ENCODE measurements around the gene DDX23. TPM values are rescaled to one million over a fixed set of nuclear protein-coding genes. Genes with fewer than 3 reads are reported as not detected.

The DDX23 gene
- total RNA-seq, 1 experiment from 2014 or later = 98.1 TPM

DNA sequence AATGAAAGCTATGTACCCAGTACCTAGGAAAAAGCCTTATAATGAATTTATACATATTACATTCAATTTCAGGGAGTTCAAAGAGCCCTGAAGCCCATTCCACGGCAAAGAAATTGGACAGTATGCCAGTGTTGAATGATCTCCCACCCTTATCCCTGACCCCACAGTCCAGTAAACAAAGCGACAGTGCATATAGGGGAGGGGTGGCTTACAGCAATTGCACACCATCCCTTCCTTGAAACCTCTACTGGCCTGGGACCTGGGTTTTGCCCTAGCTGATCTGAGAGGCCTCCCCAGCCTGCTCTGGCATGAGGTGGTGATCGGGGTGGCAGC, 31.0 kb upstream of the DDX23 start:
- no peaks in the 10 kb centered on the region for H4K20me1 ChIP-seq (ENCODE audit: control insufficient read depth, insufficient read depth, insufficient read length)
- no peak for TF ChIP-seq CTCF (conservative IDR thresholded peaks at IDR 0.05)
- no peak overlapping the region for H4K8ac ChIP-seq (replicated peaks; ENCODE audit: insufficient read length, low read depth, low read length)
- peaks cover 4% of the 10 kb centered on the region; the same call in 1 of the 2 replicates for H3K4me1 ChIP-seq (ENCODE audit: insufficient read depth, low read length)
- H3K27me3 ChIP-seq (ENCODE audit: insufficient read depth, low read length) = no peaks in the 10 kb centered on the region
- H2AFZ ChIP-seq (ENCODE audit: low read length) = no peak overlapping the region
- H3K9me3 ChIP-seq (ENCODE audit: control insufficient read depth, low read depth, low read length) = no peaks in the 10 kb centered on the region
- H4K5ac ChIP-seq (ENCODE audit: insufficient read length, low read depth, low read length) = no peak overlapping the region
- H3K56ac ChIP-seq (ENCODE audit: insufficient read length, low read depth, low read length) = no peak overlapping the region
- no peak overlapping the region for H3K4ac ChIP-seq (ENCODE audit: low read depth, low read length)
- no peak overlapping the region for H3K4me2 ChIP-seq (ENCODE audit: insufficient read depth, insufficient read length, low read length)
- no peak overlapping the region for H3K14ac ChIP-seq (ENCODE audit: insufficient read depth, low read length)
- H2BK20ac ChIP-seq (ENCODE audit: low read depth, low read length, poor library complexity, severe bottlenecking) = no peak overlapping the region
- peaks cover 17% of the 10 kb centered on the region for H3K27me3 Mint-ChIP-seq (ENCODE audit: low read depth)
- no peaks in the 10 kb centered on the region for H3K79me2 ChIP-seq (ENCODE audit: insufficient read depth, low read length)
- H3K79me1 ChIP-seq (ENCODE audit: insufficient read depth, low read depth, low read length, poor library complexity, severe bottlenecking) = no peaks in the 10 kb centered on the region
- no peak for DNase-seq
- no peaks in the 10 kb centered on the region for H3K23me2 ChIP-seq (ENCODE audit: insufficient read length, low read depth, low read length, poor library complexity, severe bottlenecking)
- H2BK5ac ChIP-seq (ENCODE audit: insufficient read length, low read length) = no peak overlapping the region
- H3T11ph ChIP-seq (ENCODE audit: low read length) = no peak overlapping the region
- H2BK15ac ChIP-seq (ENCODE audit: low read depth, low read length) = no peak overlapping the region
- H3K9ac ChIP-seq (ENCODE audit: extremely low read depth, insufficient read length, low read length) = no peak overlapping the region
- no CpG with 5 or more reads among the region's 3 CpGs for WGBS (ENCODE audit: extremely low coverage, insufficient read length, low lambda C conversion rate)
- no peak overlapping the region for H2BK120ac ChIP-seq (ENCODE audit: low read depth, low read length, poor library complexity, severe bottlenecking)
- H3K27ac Mint-ChIP-seq = peak overlapping the region; percentile 14 to 97 (median 58); a peak in 3 of 7 replicates
- no peak overlapping the region for H3K27ac ChIP-seq (ENCODE audit: insufficient read length, low read depth, low read length)
- no peak overlapping the region for H2BK12ac ChIP-seq (ENCODE audit: insufficient read length, low read depth, low read length)
- peak overlapping the region in 1 of 2 experiments; percentile 38; a peak in 1 of 5 replicates for H3K4me3 Mint-ChIP-seq
- H3K36me3 Mint-ChIP-seq (ENCODE audit: insufficient read depth in 1 of 3, low read depth in 3 of 3) = no peaks in the 10 kb centered on the region
- peaks cover 28 to 50% of the 10 kb centered on the region in 2 experiments for H3K4me1 Mint-ChIP-seq
- no peak overlapping the region for H2AK5ac ChIP-seq (ENCODE audit: insufficient read length, low read length)
- peak overlapping the region; percentile 24 for H3K18ac ChIP-seq (ENCODE audit: insufficient read length, low read depth, low read length)
- no peaks in the 10 kb centered on the region for H3K9me3 Mint-ChIP-seq
- no peak overlapping the region for H3K23ac ChIP-seq (ENCODE audit: insufficient read length, low read depth, low read length)
- H4K91ac ChIP-seq (ENCODE audit: insufficient read length, low read depth, low read length) = no peak overlapping the region

Measured in H9 (cell line).